Adrenal gland (tissue), 12 donors: ENCODE results near the gene CBX5. TPM values are rescaled to one million over a fixed set of nuclear protein-coding genes. Genes with fewer than 3 reads are reported as not detected.
A peak's percentile ranks its signal among the peaks of the same experiment; 100 is the strongest.

Source experiments
- DNase-seq, 7 donors: peaks; one replicate each; pipeline ENCODE4 v3.0.0-alpha.2; 2019 to 2020
- H3K27ac ChIP-seq, 5 donors: fragments of 200-600 bp; sonication (generic) in 4 of 5; 1 replicate in 3 of 5; 2 replicates in 2 of 5; pipeline versions ENCODE4 v1.5.1 to v1.8.0; 2016 to 2020; ENCODE audit warnings: mild to moderate bottlenecking in 1 of 5
- H3K27me3 ChIP-seq: fragments of 200-600 bp; 2 replicates; pipeline ENCODE4 v1.8.0; 2021
- H3K36me3 ChIP-seq, 2 donors: fragments of 200-600 bp; replicated peaks in 1 of 2; 1 replicate in 1 of 2; 2 replicates in 1 of 2; pipeline versions ENCODE4 v1.5.1 to v1.8.0; 2018 to 2022
- H3K4me1 ChIP-seq, 2 donors: fragments of 200-600 bp; replicated peaks in 1 of 2; 1 replicate in 1 of 2; 2 replicates in 1 of 2; pipeline versions ENCODE4 v1.5.1 to v1.8.0; 2018 to 2021
- H3K4me3 ChIP-seq, 4 donors: fragments of 200-600 bp; sonication (generic) in 3 of 4; one replicate each; pipeline ENCODE4 v1.5.1; 2016 to 2018
- H3K9me3 ChIP-seq, 3 donors: fragments of 200-600 bp; sonication (generic) in 1 of 3; replicated peaks in 1 of 3; 1 replicate in 2 of 3; 2 replicates in 1 of 3; pipeline versions ENCODE4 v1.5.1 to v1.8.0; 2016 to 2021
- CTCF ChIP-seq, 6 experiments: fragments of 450-650 bp in 4 of 6; fragments of 200-600 bp in 2 of 6; sonication (generic) in 1 of 6; IDR thresholded peaks; 1 replicate in 5 of 6; 2 replicates in 1 of 6; pipeline versions ENCODE4 v1.5.1 to v1.8.0; 2016 to 2021; ENCODE audit warnings: antibody characterized with exemption in 6 of 6, mild to moderate bottlenecking in 2 of 6, moderate library complexity in 1 of 6
- POLR2A ChIP-seq, 2 donors: fragments of 450-650 bp; IDR thresholded peaks; one replicate each; pipeline ENCODE4 v1.6.1; 2017; ENCODE audit warnings: antibody characterized with exemption in 2 of 2, mild to moderate bottlenecking in 2 of 2, moderate library complexity in 1 of 2
- WGBS, 4 donors: extraction: QIAGEN DNeasy Blood & Tissue Kit in 2 of 4; methylation state at CpG; one replicate each; pipeline versions ENCODE4 v1.1.5 to v1.1.7; 2013 to 2017; 5-methylcytosine and 5-hydroxymethylcytosine counted together
- intact Hi-C, 2 donors: fragments of 100-400 bp; cut with DNase I; formaldehyde crosslinking; loops; one replicate each; pipeline versions ENCODE4 v1.14.1 to v1.15.0; 2022 to 2023
- polyA plus RNA-seq, 3 donors: library from polyadenylated mRNA; stranded (reverse); fragments of 200-250 nt in 2 of 3; fragments of 350-450 nt in 1 of 3; fragmentation: Illumina TruSeq in 1 of 3; extraction: RNeasy Lipid Tissue Mini Kit (QIAGEN cat#74804) in 1 of 3; gene quantifications; one replicate each; pipeline ENCODE4 v1.2.3, GENCODE V29; 2013 to 2014
- total RNA-seq, 9 donors: library from RNA; depleted of rRNA in 4 of 9; stranded (reverse); fragments of >200 nt in 4 of 9; fragments of 120-200 nt in 1 of 9; fragmentation: NEBNext Ultra II Directional in 1 of 9; extraction: Animal tissue kit (Norgen Biotek cat#: 25700) in 1 of 9; gene quantifications; one replicate each; pipeline versions ENCODE4 v1.1.0 to v1.2.4, GENCODE V29; 2013 to 2023
- donor health status: healthy with polysubstance abuse.
- donor health status: Bipolar disorder and iron deficiency.
- donor health status: DM: yes; HTN: yes; CAD: no.
- donor health status: DM: no; HTN: no; CAD: no.
- donor health status: DM: no; HTN: no; CAD: no.
- donor health status: DM: yes; HTN: yes; CAD: no.

Gene CBX5
- total and polyA plus RNA-seq, 12 donors, result 8.2 to 88.4 (median 54.6) TPM

- Histone ChIP-seq H3K27ac (no peak overlapping the region), H3K36me3 (peaks cover 0 to 12% of the 10 kb centered on the region in 2 donors), H3K27me3 (no peaks in the 10 kb centered on the region), H3K4me1 (no peaks in the 10 kb centered on the region), H3K9me3 (no peaks in the 10 kb centered on the region), H3K4me3 (no peak overlapping the region)
- 92 to 96% (median 93%) methylated on average over 25 to 30 of the region's 30 CpGs for WGBS, 4 donors
- TF ChIP-seq POLR2A (IDR thresholded peaks at IDR 0.05) (no peak), CTCF (IDR thresholded peaks at IDR 0.05) (no peak)
- intact Hi-C loops, result loop anchor here (5.0 to 10.0 kb wide), 2 partner anchors 72 to 75 kb away; partner anchors contain the start of gene GPR84 (in 1 of the 2)
- no peak for DNase-seq
These were observed 12.4 kb upstream of the CBX5 start for GRCh38 chr12:54292083-54292930.

- intact Hi-C loops, result no loop called here
- H3K4me3 ChIP-seq, result no peak overlapping the region
- H3K9me3 ChIP-seq, result no peaks in the 10 kb centered on the region
- DNase-seq, result no peak
- no peaks in the 10 kb centered on the region for H3K27me3 ChIP-seq
- no peak overlapping the region for H3K27ac ChIP-seq
- WGBS, 4 donors, result 63 to 74% (median 68%) methylated on average over 3 to 8 of the region's 8 CpGs
- H3K36me3 ChIP-seq, result peaks cover 0 to 53% of the 10 kb centered on the region in 2 donors
- no peak for TF ChIP-seq POLR2A (IDR thresholded peaks at IDR 0.05)
- TF ChIP-seq CTCF (IDR thresholded peaks at IDR 0.05), result no peak
- H3K4me1 ChIP-seq, result peaks cover 31 to 44% of the 10 kb centered on the region in 2 donors
These were observed 7.6 kb upstream of the CBX5 start for GRCh38 chr12:54287261-54288157.

- no peak for DNase-seq
- peaks cover 42 to 55% of the 10 kb centered on the region in 2 donors for H3K4me1 ChIP-seq
These were observed 6.4 kb upstream of the CBX5 start for GRCh38 chr12:54286042-54287030.

More at GRCh38 chr12:54286042-54287030, 6.4 kb upstream of the CBX5 start:
- Histone ChIP-seq H3K4me3 (no peak overlapping the region), H3K27ac (peak overlapping the region in 1 of 5 donors; percentile 34), H3K9me3 (no peaks in the 10 kb centered on the region), H3K36me3 (peaks cover 0 to 65% of the 10 kb centered on the region in 2 donors), H3K27me3 (no peaks in the 10 kb centered on the region)
- TF ChIP-seq CTCF (IDR thresholded peaks at IDR 0.05) (no peak), POLR2A (IDR thresholded peaks at IDR 0.05) (no peak)
- intact Hi-C loops, result no loop called here
- WGBS, 4 donors, result 48 to 54% (median 49%) methylated on average over 12 of the region's 12 CpGs
